Left forelimb (tissue), 1 donor: Measurements from ENCODE around the gene SUFU.
A peak's percentile ranks its signal among the peaks of the same experiment; 100 is the strongest.

Source experiments
- DNase-seq: peaks from one replicate; pipeline ENCODE4 v3.0.0-alpha.2; 2018; ENCODE audit warnings: low spot score

SUFU gene

DNA sequence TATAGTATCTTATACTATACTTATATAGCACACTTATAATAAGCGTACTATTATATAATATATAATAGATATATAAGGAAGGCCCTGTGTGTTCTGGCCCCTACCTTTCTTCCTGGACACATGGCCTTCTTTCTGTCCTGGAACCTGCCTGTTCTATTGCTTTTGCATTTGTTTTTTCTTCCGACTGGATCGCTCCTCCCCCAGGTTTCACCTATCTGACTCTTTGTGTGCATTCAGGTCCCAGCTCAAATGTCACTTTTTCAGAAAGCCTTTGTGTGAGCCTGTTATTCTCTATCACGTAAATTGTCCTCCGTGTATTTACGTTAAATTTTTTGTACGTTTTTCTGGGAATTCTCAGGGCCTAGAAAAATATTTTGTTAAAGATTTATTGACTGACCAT, 137.6 kb downstream of the SUFU start:
- no peak for DNase-seq

DNA sequence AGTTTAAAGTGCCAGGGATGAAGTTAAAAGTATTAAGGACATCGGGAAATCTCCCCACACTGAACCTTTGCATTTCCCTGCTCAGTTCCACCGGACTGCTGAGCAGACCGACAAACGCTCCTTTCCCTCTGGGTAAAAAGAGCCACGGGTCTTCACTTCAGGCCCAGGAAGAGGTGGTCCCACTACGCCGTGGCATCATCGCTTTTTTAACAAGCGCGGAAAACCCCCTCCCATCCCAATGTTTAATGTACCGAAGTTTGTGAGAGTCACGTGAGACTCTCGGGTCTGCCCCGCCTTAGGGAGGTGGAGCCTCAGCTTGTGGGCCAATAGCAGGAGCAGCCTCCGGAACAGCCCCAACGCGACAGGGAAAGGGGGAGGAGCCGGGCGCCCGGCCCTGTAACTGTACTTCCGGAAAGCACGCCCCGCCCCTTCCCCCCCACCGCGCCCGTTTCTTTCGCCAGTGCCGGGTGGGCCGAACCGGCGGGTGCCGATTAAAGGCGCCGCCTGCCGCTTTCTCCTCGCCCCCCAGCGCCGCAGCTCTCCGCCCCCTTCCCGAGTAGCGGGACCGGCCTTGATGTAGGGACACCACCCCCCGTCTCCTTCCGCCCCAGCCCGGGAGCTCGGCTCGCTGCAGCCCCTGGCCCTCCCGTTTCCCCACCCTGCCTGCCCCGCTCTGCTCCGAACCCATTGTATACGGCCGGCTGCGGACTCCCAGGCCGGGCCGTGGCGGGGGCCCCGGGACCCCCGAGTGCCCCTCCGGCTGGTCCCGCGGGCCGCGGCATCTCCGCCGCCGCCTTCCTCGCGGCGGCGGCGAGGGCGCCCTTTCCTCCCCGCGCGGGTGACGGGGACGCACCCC, 138.3 kb downstream of the SUFU start:
- DNase-seq, result peak; percentile 99

DNA sequence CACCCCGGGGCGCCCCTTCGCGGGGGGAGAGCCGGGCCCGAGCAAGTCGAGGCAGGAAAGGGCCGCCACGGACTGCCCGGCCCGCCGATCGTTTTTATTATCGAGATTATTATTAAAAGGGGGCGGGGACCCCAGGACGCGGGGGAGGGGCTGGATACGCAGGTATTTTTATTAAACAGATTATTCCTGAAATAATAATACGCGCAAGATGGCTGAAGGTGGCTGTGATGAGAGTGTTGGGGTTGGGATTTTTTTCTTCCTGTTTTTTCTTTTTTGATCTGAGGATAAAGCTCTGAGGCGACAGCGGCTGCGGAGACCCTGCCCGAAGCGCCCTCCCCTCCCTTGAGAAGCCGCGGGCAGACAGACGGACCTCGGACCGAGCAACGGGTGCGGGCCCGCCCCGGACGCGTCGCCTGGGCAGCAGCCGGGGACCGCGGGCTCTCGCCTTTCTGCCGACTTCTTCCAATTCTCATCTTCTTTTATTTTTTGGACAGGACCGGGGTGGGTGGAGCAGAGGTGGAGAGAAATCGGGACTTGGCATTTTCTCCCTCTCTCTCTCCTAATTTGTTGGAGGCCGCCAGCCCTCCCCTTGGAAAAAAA, 139.1 kb downstream of the SUFU start:
- DNase-seq, result peak; percentile 86

DNA sequence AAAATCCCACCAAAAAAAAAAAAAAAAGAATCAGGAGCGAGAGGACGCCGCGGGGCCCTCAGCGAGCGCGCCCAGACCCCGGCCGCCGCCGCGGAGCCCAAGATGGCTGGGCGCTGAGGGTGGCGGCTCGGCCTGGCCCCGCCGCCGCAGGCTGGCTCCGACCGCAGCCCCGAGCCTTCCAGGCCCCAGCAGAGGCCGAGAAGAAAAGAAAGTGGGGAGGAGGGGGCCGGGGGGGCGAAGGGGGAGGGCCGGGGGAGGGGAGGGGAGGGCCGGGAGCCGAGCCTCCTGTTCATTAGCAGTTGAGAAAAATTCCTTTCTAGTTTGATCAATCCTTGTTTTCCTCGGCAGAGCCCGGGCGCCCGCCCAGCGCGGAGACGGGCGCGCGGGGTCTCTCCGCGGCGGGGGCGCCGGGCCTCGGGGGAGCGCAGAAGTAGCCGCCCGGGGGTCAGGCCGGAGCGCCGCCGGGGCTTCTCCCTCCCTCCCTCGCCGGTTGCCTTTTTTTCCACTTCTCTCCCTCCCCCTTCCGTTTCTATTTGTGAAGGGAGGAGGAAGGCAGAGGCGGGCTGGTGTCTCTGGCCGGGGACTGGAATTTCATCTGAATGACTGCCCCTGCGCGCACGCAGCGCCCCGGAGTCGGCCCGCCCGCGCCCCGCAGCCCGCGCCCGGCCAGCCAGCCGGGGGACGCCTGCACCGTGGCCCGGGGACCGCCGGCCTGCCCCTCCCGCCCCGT, 139.7 kb downstream of the SUFU start:
- DNase-seq, result peak; percentile 89

DNA sequence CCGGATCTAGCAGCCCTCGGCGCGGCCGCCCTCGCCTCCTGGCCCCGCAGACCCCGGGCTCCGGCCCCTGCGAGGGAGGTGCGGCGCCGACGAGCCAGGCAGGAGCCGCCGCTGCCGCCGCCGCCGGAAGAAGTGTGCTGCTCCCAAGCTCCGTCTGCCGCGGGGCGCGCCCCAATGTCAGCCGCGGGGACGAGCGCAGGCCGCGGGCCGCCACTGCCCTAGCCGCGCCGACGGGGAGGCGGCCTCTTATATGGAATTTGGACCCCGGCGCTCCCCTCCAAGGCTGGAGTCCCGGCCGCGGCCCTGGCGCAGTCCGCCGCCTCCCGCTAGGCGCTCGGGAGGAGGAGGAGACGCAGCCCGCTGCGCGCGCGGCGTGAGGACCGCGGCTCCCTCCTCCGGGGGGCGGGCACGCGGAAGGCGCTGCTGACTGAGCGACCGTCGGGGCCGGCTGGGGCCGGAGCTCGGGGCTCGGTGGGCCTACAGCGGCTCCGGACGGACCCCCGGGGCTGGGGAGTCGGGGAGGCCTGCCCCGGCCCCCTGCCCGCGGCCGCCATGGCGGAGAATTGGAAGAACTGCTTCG, 140.4 kb downstream of the SUFU start, which contains the start of gene TRIM8:
TSS of gene TRIM8 (plus strand) at position 414 of the 580 bp plus-strand sequence. CDS start at position 553, 139 bp downstream.
- DNase-seq, result peak; percentile 81

DNA sequence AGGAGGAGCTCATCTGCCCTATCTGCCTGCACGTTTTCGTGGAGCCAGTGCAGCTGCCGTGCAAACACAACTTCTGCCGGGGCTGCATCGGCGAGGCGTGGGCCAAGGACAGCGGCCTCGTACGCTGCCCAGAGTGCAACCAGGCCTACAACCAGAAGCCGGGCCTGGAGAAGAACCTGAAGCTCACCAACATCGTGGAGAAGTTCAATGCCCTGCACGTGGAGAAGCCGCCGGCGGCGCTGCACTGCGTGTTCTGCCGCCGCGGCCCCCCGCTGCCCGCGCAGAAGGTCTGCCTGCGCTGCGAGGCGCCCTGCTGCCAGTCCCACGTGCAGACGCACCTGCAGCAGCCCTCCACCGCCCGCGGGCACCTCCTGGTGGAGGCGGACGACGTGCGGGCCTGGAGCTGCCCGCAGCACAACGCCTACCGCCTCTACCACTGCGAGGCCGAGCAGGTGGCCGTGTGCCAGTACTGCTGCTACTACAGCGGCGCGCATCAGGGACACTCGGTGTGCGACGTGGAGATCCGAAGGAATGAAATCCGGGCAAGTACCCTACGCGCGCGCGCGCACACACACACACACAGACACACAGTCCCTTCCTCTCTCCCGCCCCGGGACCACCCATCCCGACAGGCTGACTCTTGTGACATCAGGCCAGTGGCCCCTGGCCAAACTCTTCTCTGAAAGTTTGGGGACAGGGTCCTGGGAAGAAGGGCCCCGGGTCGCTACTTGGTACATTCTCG, 141.0 kb downstream of the SUFU start:
- DNase-seq, result peak; percentile 82

DNA sequence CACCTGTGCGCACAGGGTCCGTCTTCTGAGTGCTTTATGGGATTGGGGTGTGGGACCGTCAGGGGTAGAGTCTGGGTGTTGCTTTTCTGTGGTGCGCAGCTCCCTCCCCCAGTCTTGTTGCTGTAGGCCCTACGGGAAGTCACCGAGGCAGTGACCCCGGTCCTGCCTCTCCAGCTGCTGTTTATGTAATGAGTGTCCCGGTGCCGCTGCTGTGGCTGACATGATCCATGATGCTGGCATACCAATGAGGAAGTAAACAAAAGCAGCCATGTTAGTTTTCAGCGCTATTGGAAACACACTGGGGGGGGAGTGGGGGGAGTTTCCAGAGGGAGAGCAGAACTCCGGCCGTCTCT, 141.6 kb downstream of the SUFU start:
- no peak for DNase-seq

DNA sequence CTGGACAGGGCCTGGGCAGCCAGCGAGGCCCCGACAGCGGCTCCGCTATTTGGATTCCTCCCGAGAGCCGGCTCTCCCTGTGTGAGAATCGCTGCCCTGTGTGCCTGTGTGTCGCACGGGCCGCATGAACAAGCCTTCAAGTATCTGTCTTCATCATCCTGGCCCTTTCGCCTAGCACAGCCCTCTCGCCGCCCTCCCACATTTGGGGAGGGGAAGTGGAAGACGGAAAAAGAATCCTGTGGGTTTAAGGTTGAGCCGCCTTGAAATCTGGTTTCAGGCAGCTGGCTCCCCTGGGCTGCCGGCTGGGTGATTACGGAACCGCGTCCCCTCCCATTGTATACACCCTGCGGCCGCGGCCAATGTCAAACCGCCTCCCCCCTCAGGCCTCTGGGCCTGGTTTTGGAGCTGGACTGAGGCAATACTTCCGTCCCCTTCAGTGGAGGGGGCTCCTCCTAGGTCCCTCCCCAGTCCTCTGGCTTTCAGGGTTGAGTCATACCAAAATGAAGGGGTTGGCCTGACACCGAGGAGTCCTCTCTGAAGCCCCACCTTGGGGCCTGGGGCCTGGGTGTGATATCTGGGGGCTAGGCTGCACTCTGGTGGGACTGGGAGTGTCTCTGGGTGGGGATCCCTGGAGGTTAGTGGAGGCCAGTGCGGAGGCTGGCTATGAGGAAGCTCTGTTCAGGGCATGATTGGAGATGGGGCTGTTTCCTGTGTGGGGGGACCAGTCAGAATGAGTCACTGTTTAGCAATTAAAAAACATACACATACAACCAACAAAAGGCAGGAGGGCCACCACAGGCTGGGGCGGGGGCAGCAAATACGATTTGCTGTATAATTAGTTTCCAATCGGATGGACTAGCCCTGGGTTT, 142.2 kb downstream of the SUFU start:
- peak; percentile 93 for DNase-seq

DNA sequence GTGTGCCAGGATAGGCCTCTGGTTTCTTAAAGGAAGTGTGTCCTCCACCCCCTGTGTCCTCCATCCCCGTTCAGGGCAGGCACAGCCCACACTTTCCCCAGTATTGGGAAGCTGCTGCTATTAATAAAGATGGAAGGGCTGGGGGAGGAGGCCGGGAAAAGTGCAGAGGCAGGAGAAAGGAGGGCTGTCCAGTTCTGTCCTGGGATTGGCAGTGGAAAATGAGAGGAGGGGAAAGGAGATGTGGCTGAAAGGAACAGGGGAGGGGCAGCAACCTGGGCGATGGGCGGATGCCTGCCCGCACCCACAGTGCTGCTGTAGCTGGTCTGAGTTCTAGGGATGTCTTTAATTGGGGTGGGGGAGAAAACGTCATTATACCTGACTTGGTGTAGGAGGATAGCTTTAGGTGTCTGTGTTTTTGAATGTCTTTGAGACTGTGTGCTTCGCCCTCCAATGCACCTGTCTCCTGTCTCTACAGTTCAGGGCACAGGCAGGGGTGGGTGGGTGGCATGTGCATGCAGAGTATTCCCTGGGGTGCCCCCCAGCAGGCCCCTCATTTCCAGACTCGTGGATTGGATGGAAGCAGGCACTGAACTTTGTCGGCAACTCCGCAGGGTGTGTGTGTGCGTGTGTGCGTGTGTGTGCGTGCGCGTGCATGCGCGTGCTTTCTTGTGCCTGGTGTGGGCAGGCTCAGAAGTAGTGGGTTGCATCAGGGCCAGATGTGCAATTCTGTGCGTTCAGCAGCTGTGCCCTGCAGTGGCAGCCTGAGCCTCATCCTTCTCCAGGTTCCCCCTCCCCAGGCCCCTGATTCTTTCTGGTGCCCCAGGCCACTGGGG, 143.1 kb downstream of the SUFU start:
- peak; percentile 83 for DNase-seq

DNA sequence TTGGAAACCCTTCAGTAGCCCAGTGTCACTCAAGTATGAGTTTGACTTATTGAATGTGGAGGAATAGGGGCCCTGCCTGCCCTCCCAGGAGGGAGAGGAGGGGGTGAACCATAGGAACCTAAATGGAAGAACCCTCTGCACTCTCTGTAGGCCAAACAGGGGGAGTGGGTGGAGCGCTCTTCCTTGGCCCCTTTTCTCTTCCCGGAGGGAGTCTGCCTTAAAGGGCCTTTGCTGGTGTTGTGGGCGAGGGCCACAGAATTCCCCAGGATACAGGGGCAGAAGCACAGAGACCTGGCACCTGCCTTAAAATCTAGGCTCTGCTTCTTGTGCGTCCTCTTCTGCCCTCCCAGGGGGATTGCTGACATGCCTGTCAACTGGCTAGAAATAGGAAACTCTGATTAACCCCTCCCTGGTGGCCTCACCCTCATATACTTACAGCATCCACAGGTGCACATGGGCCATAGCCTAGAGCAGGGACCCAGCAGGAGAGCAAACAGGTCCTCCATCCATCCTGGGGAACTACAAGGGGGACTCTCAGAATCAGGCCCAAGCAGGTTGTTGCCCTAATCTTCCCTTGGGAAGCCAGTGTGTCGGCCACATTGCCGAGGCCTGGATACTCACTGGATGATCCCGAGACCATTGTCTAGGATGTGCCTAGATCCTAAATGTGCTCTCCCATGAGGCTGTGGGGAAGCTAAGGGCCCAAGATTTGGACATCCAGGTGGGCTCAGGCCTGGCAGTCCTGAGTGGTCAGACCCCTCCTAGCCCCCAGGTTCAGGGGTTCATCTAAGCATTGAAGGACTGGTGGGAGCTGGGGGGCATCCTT, 143.9 kb downstream of the SUFU start:
- no peak for DNase-seq

DNA sequence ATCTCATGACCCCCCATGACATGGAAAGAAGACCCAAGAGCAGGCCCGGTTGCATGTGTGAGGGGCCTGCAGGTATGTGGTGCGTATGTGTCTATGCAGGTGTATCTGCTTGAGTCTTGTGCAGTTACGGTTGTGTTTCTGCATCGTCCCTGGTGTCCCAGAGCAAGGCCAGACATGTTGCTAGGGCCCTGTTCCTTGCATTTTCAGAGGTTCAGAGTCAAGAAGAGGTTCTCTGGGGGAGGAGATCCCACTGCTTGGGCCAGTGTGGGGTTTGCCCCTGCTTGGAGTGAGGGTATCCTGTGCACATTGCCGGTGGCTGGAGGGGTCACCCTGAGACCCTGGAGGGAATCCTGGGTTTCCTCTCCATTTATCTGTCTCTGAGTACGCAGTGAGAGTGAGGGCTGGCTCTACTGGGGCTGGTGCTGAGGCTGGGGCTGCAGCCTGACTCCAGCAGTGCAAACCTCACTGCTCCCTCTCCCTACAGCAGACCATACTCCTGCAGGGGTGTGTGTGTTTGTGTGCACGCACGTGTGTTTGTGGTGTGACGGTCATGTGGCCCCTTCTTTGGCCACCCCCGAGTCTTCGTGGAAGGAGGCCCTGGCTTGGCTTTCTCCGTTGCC, 144.6 kb downstream of the SUFU start:
- DNase-seq, result no peak

DNA sequence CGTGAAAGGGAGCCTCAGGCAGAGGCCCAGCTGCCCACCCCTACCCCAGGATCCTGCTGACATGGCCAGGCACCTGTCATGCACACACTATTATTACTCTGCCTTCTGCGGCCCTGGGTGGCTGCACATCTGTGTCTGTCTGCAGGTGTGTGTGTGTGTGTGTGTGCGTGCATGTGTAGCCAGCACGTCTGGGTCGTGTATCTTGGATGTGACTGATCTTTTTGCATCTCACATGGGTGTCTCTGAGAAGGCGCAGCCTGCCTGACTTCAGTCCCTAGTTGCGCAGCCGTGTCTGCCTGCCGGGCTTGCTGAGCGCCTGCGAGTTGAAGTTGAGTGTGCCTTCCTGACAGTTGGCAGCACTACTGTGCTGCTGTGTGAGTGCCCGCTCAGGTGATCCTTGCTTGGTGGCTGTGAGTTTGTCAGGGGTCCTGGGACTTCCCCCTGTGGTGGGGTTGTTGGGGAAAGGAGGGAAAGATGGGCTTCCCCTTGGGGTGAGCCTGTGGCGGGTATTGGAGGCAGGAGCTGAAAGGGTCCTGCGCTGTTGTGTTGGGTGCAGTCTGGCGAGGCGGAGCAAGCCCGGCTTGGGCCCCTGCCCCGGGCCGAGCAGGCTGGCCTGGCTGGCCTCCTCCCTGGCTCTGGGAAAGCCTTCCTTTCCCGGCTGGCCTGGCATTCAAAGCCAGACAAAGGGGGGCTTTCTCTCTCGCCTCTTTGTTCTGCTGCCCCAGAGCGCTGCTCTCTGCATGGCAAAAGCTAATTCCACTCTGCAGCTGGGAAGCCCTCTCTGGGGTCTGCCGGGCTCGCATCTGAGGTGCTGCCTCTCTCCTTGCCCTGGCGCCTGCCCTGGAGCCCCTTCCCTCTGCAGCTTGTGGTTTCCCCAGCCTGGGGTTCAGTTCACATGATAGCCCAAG, 145.4 kb downstream of the SUFU start:
- no peak for DNase-seq

DNA sequence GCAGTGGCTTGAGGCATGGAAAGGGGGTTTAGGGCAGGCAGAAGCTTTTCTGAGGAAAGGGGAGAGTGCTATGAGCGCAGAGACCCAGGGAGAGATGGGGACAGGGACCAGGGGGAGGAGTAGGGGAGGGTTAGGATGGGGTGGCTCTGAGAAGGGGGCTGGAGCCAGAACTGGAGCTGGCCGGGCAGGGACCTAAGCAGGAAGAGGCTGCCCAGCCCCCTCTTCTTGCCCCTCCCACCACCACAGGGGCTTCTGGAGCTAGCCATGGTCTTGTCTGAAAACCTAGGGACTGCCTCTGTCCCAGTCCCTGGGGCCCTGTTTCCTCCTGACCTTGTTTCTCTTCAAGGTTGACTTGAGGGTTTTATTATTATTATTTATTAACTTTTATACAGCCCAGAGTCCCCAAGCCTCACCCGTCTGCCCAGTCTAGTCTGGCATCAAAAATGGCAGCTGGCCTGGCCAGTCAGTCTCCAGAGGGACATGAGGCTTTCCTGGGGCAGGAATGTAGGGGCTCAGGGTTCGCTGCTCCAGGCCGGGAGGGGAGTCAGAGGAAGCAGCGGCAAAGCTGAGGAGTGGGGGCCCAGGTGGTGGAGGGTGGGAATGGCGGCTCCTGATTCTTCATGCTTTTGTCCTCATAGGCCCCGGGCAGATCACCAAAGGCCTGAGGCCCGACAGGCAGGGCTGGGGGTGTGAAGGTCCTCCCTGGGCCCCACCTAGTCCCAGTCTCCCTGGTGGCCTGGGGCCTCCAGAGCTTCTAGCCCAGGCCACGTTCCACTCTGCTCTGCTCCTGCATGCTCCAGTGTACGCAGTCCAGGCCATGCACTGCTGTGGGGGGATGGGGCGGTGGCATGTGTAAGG, 146.3 kb downstream of the SUFU start:
- no peak for DNase-seq

DNA sequence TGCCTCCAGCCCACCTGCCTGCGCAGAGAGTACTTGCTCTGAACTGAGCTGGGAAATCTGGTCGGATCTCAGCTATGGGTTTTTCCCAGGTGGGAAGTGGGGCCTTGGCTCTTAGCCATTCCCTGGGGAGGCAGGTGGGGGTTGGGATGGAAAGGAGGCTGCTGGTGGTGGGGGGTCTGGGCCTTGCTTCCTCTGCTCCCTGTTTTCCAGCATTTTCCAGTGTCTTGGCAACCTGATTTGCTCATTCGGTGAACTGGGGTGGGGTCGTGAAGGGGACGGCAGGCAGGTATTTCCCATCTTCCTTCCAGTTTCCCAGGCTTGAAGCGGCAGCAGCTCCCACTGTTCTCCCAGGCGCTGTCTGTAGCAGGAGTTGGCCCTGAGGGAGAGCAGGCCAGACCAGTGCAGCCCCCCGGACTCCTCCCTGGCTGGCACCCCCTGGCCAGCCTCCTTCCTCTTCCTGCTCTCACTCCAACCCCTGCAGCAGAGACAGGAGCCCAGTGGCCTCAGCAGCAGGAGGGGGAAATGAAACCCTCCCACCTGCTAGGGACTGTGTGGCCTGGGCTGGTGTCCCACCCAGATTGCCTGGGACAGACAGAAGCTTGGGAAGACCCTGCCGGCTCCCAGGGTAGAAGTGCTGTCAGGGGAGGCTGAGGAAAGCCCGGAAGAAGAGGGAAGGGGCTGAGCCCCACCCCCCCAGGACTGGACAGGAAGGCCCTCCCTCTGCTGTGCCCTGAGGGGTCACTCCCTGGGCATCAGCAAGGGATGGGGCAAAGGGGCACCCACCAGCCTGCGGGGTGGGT, 147.1 kb downstream of the SUFU start:
- DNase-seq, result no peak

DNA sequence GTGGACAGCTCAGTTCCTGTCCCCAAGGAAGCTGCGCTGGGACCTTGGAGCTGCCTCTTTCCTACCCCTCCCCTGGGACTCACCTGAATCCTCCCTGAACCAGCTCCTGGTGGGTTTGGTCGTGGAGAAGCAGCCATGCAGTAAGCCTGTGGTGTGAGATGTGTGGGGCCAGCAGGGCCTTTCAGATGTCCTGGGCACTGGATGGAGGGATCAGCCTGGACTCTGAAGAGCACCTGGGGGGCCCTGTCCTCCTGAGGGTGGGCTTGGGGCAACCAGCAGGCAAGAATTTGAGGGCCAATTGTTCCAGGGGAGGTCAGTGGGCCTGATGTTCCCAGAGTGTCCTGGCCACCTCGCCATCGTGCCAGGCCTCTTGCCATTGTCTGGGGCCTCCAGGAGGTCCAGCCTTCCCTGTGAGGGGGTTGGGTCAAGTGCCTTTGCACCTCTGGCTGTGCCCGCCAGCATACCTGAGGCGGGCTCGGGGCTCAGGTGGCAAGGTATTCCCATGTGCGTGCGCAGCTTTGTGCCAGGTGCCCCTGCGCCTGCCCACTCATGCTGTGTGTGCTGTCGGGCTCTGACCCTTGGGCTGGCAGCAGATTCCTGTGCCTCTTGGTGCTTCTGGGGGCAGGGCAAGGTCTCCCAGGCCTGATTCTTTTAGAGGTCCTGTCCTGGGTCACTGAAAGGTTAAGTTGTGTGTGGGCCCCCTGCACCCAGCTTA, 147.8 kb downstream of the SUFU start:
- DNase-seq, result no peak
